22Rv1 (cell line): Measurements from ENCODE around the gene CKB.

Source experiments
- H3K27ac ChIP-seq: fragments of 450-650 bp; 2 replicates; pipeline ENCODE4 v1.5.1; 2017
- CTCF ChIP-seq: fragments of 450-650 bp; IDR thresholded peaks from 2 replicates; pipeline ENCODE4 v1.5.1; 2017; ENCODE audit warnings: mild to moderate bottlenecking
- ZFX ChIP-seq: fragments of 450-650 bp; IDR thresholded peaks from 2 replicates; pipeline ENCODE4 v1.6.1; 2017; ENCODE audit warnings: antibody characterized with exemption, borderline replicate concordance

The CKB gene

GRCh38 chr14:103488960-103489359 is 33.7 kb downstream of the CKB start:
- 0 out of 2 replicates have a peak overlapping the region, but pooled peaks have one; percentile 2 for H3K27ac ChIP-seq
- no peak for TF ChIP-seq ZFX
- TF ChIP-seq CTCF = no peak

GRCh38 chr14:103488071-103488470 is 34.6 kb downstream of the CKB start:
- no peak overlapping the region for H3K27ac ChIP-seq
- no peak for TF ChIP-seq CTCF
- no peak for TF ChIP-seq ZFX

- TF ChIP-seq ZFX = no peak
- TF ChIP-seq CTCF = no peak
- H3K27ac ChIP-seq = no peak overlapping the region
Measured at GRCh38 chr14:103485504-103485903, 37.1 kb downstream of the CKB start.

DNA sequence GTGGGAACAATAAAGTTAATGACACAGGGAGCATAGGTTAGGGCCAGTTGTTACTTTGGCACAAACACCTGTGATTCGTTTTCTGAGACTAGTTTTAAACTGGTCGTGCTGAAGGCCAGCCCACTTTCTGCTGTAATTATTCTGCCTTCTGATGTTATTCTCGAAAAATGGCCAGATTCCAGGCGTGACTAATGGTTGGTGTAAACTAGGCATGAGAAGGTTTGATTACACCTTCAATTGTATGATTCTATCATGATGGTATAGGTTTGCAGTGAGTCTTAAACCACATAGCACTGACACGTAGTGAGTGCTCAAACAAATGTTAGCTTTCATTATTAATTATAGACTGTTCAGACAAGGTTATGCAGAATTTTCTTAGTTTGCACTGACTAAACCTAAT is 39.0 kb downstream of the CKB start:
- no peak overlapping the region for H3K27ac ChIP-seq
- TF ChIP-seq ZFX = no peak
- no peak for TF ChIP-seq CTCF

DNA sequence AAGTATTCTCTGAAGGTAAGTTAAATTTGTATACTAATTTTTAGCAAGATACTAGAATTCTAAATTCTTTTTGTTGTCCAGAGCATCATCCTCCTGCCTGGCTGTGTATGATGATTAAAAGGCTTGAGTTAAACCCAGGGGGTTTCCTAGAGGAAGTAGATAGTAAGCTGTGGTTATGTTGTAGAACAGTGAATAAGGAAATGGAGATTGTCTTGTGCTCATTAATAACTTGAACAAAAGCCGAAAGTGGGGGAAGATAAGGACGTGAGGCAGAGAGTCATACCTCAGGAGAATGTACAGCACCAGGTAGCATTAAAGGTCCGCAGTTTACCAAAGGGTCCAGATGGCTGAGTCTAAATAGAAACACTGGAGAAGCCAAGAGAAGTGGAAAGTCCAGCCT is 42.0 kb downstream of the CKB start:
- H3K27ac ChIP-seq = no peak overlapping the region
- TF ChIP-seq CTCF (no peak), ZFX (no peak)

- TF ChIP-seq ZFX = no peak
- no peak for TF ChIP-seq CTCF
- H3K27ac ChIP-seq = no peak overlapping the region
Measured at GRCh38 chr14:103476631-103477030, 46.0 kb downstream of the CKB start.

- H3K27ac ChIP-seq = no peak overlapping the region
- no peak for TF ChIP-seq CTCF
- TF ChIP-seq ZFX = no peak
Measured at GRCh38 chr14:103476065-103476464, 46.6 kb downstream of the CKB start.
